Breast epithelium (tissue), 4 donors: ENCODE data around the gene KRT16. TPM values are rescaled to one million over a fixed set of nuclear protein-coding genes. Genes with fewer than 3 reads are reported as not detected.
"Not testable (repeated sequence)": the region's sequence is repeated elsewhere in the genome, so short reads cannot be mapped to it uniquely, and the experiment has no call there.

Experiments
- DNase-seq, 2 donors: peaks; one replicate each; pipeline ENCODE4 v3.0.0-alpha.2; 2019; ENCODE audit warnings: low spot score in 2 of 2
- H3K27ac ChIP-seq, 2 donors: fragments of 200-600 bp; sonication (generic) in 1 of 2; one replicate each; pipeline ENCODE4 v1.5.1; 2016 to 2019; ENCODE audit warnings: mild to moderate bottlenecking in 1 of 2
- H3K27me3 ChIP-seq, 2 donors: fragments of 200-600 bp; sonication (generic) in 1 of 2; one replicate each; pipeline versions ENCODE4 v1.5.1 to v1.6.0; 2017 to 2019; ENCODE audit warnings: control low read depth in 1 of 2, mild to moderate bottlenecking in 1 of 2
- H3K36me3 ChIP-seq: fragments of 200-600 bp; one replicate; pipeline ENCODE4 v1.5.1; 2019
- H3K4me1 ChIP-seq, 2 donors: fragments of 200-600 bp; sonication (generic); one replicate each; pipeline ENCODE4 v1.5.1; 2016 to 2019; ENCODE audit warnings: control low read depth in 1 of 2
- H3K4me3 ChIP-seq, 3 donors: fragments of 200-600 bp; sonication (generic); 1 replicate in 2 of 3; 2 replicates in 1 of 3; pipeline ENCODE4 v1.5.1; 2016 to 2019; ENCODE audit warnings: mild to moderate bottlenecking in 3 of 3, moderate library complexity in 2 of 3
- H3K9me3 ChIP-seq, 2 donors: fragments of 200-600 bp; sonication (generic) in 1 of 2; one replicate each; pipeline ENCODE4 v1.5.1; 2016 to 2019; ENCODE audit warnings: control low read depth in 1 of 2
- CTCF ChIP-seq, 3 donors: fragments of 450-650 bp; IDR thresholded peaks; one replicate each; pipeline ENCODE4 v1.5.1; 2016 to 2017; ENCODE audit warnings: antibody characterized with exemption in 3 of 3, mild to moderate bottlenecking in 3 of 3, moderate library complexity in 3 of 3
- POLR2A ChIP-seq: fragments of 450-650 bp; IDR thresholded peaks from one replicate; pipeline ENCODE4 v1.6.1; 2016; ENCODE audit warnings: antibody characterized with exemption, mild to moderate bottlenecking, moderate library complexity
- POLR2AphosphoS5 ChIP-seq, 3 donors: sonication (generic); formaldehyde crosslinking; IDR thresholded peaks; one replicate each; pipeline ENCODE4 v1.6.1; 2017; ENCODE audit warnings: antibody characterized with exemption in 3 of 3
- intact Hi-C: fragments of 100-400 bp; cut with DNase I; formaldehyde crosslinking; loops from one replicate; pipeline ENCODE4 v1.15.1; 2023; ENCODE audit warnings: low total_unique reads
- total RNA-seq, 3 donors: library from RNA; depleted of rRNA; stranded (reverse); fragments of >200 nt; gene quantifications; one replicate each; pipeline ENCODE4 v1.1.0, GENCODE V29; 2016

Gene KRT16
- total RNA-seq, 3 donors from 2014 or later, result 2.6 to 100 (median 51.8) TPM

DNA sequence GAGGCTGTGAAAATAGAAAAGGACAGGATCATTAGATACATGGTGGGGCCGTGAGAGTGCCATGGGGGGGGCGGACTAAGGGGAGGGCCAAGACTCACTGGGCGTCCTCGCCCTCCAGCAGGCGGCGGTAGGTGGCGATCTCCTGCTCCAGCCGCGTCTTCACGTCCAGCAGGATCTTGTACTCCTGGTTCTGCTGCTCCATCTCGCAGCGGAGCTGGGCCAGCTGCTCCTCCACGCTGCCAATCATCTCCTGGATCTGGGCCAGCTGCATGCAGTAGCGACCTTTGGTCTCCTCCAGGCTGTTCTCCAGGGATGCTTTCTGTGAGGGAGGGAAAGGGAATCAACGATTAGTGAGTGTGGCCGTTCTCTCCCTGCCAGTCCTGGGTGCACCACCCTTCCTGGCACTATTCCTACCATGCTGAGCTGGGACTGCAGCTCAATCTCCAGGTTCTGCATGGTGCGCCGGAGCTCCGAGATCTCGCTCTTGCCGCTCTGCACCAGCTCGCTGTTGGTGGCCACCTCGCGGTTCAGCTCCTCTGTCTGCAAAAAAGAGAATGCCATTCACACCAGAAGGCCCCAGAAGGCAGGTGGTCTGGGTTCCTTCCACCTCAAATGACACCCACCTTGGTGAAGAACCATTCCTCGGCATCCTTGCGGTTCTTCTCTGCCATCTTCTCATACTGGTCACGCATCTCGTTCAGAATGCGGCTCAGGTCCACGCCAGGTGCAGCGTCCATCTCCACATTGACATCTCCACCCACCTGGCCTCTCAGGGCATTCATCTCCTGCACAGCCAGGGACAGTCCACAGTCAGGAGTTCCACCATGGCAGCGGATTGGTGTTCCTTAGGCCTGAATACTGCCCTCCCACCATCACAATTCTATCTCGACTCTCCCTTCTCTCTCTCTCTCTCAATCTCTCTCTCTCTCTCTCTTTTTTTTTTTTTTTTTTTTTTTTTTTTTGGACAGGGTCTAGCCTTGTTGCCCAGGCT is 29.1 kb downstream of the KRT16 start:
- peak overlapping the region in 2 of 3 donors; percentile 40 to 52 for H3K4me3 ChIP-seq
- intact Hi-C loops, result no loop called here
- no peaks in the 10 kb centered on the region for H3K27me3 ChIP-seq
- H3K36me3 ChIP-seq, result no peaks in the 10 kb centered on the region
- no peak for TF ChIP-seq CTCF (IDR thresholded peaks at IDR 0.05)
- TF ChIP-seq POLR2AphosphoS5 (IDR thresholded peaks at IDR 0.05), result no peak
- no peak for TF ChIP-seq POLR2A
- H3K9me3 ChIP-seq, result no peaks in the 10 kb centered on the region
- DNase-seq, result no peak
- H3K4me1 ChIP-seq, result no peaks in the 10 kb centered on the region
- H3K27ac ChIP-seq, result peak overlapping the region; percentile 86 to 90

- peak overlapping the region in 2 of 3 donors; percentile 40 to 52 for H3K4me3 ChIP-seq
- H3K27me3 ChIP-seq, H3K9me3 ChIP-seq, intact Hi-C loops, H3K36me3 ChIP-seq, H3K4me1 ChIP-seq: not testable (repeated sequence)
- H3K27ac ChIP-seq, result peak overlapping the region; percentile 86 to 90
- peak in 1 of 2 donors; percentile 28 for DNase-seq
These were observed 30.3 kb downstream of the KRT16 start for GRCh38 chr17:41582061-41582968.

DNA sequence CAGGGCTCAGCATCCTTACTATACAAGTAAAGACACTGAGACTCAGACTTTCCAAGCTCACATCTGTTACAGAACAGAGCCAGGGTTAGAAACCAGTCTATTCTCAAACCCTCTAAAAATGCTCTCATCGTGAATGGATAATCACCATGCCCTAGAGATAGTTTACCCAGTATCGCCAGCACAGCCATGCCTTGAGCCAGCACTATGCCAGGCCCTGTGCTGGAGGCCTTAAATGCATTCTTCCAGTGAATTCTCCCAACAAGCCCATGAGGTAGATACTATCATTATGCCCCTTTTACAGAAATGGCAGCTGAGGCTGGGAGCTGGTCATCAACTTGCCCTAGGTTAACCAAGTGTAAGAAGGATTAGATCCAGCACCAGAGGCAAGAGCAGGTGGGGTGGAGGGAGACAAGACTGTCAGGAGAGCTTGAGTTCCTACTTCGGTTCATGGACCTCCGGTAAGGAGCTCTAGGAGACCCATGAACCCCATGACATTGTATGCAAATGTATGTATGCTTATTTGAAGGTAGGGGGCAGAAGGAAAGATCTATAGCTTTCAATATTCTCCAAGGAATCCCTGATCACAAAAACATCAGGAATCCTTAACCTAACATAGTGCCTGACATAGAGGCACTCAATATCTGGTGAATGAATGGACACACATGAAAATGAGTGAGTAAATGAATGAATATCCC is 31.1 kb downstream of the KRT16 start:
- peak overlapping the region; percentile 86 to 90 for H3K27ac ChIP-seq
- H3K4me1 ChIP-seq, result no peaks in the 10 kb centered on the region
- no peaks in the 10 kb centered on the region for H3K36me3 ChIP-seq
- no peaks in the 10 kb centered on the region for H3K27me3 ChIP-seq
- no peak for DNase-seq
- no peak overlapping the region for H3K4me3 ChIP-seq
- TF ChIP-seq POLR2A (no peak), POLR2AphosphoS5 (IDR thresholded peaks at IDR 0.05) (no peak), CTCF (IDR thresholded peaks at IDR 0.05) (no peak)
- no peaks in the 10 kb centered on the region for H3K9me3 ChIP-seq
- intact Hi-C loops, result no loop called here

DNA sequence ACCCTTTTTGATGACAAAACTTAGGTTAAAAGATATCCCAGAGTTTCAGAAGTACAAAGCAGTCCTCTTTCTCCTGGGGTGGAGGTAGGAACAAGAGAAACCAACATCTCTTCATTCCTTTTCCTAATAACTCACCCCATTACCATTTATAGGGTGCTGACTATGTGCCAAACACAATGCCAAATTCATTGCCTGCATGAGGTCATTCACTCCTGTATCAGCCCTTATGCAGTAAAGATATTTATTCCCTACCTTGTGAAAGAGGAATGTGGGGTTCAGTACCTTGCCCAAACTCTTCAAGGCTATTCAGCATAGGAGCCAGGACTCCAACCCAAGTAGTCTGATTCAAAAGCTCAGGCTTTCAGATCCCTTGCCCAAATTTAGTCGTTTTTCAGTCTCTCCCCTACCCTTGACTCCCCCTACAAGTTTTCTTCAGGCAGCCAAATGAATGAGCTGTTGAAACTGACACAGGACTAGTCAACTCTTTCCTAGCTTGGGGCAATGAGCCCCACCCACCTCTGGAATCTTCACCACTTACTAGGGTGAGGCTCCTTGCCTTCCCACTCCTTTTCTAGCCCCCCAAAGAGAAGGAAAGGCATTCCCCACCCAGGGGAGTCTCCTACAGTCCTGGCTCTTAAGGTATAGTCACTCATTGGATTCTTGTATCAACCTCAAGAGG is 31.7 kb downstream of the KRT16 start:
- intact Hi-C loops, result no loop called here
- Histone ChIP-seq H3K36me3 (no peaks in the 10 kb centered on the region), H3K27me3 (no peaks in the 10 kb centered on the region), H3K27ac (peak overlapping the region; percentile 86 to 90), H3K4me1 (no peaks in the 10 kb centered on the region), H3K9me3 (no peaks in the 10 kb centered on the region), H3K4me3 (no peak overlapping the region)
- DNase-seq, result peak in 1 of 2 donors; percentile 83
- TF ChIP-seq POLR2AphosphoS5 (IDR thresholded peaks at IDR 0.05) (peak in 1 of 3 donors; percentile 6), POLR2A (no peak)

GRCh38 chr17:41580244-41580575 is 32.4 kb downstream of the KRT16 start:
- H3K27me3 ChIP-seq, result no peaks in the 10 kb centered on the region
- H3K9me3 ChIP-seq, result no peaks in the 10 kb centered on the region
- intact Hi-C loops, result no loop called here
- TF ChIP-seq POLR2A (no peak), CTCF (IDR thresholded peaks at IDR 0.05) (no peak), POLR2AphosphoS5 (IDR thresholded peaks at IDR 0.05) (no peak)
- no peaks in the 10 kb centered on the region for H3K4me1 ChIP-seq
- no peak overlapping the region for H3K4me3 ChIP-seq
- DNase-seq, result no peak
- no peaks in the 10 kb centered on the region for H3K36me3 ChIP-seq
- H3K27ac ChIP-seq, result peak overlapping the region; percentile 86 to 90
